Psoas muscle (tissue), 8 donors: Measurements from ENCODE around the gene FSTL5. TPM values are rescaled to one million over a fixed set of nuclear protein-coding genes. Genes with fewer than 3 reads are reported as not detected.

Experiments
- ATAC-seq, 4 donors: fragments of 200-7000 bp; cut with Tn5 transposase; one replicate each; pipeline ENCODE4 v1.9.1; 2020; ENCODE audit warnings: moderate library complexity in 3 of 4, mild to moderate bottlenecking in 2 of 4
- DNase-seq, 2 donors: peaks; one replicate each; pipeline ENCODE4 v3.0.0-alpha.2; 2020
- H3K27ac ChIP-seq: fragments of 200-600 bp; one replicate; pipeline ENCODE4 v1.8.0; 2022
- H3K27me3 ChIP-seq, 3 donors: fragments of 200-600 bp in 1 of 3; one replicate each; pipeline versions ENCODE4 v1.6.1 to v1.8.0; 2013 to 2022; ENCODE audit warnings: low read length in 2 of 3, mild to moderate bottlenecking in 2 of 3, moderate library complexity in 1 of 3; ENCODE audit not compliant: insufficient read depth in 3 of 3
- H3K36me3 ChIP-seq, 2 donors: fragments of 200-600 bp in 1 of 2; one replicate each; pipeline versions ENCODE4 v1.6.1 to v1.8.0; 2013 to 2022; ENCODE audit warnings: low read depth in 1 of 2, mild to moderate bottlenecking in 1 of 2, moderate library complexity in 1 of 2; ENCODE audit not compliant: insufficient read depth in 1 of 2
- H3K4me1 ChIP-seq: fragments of 200-600 bp; one replicate; pipeline ENCODE4 v1.8.0; 2022
- H3K4me3 ChIP-seq: fragments of 200-600 bp; one replicate; pipeline ENCODE4 v1.8.0; 2022; ENCODE audit warnings: mild to moderate bottlenecking
- H3K9me3 ChIP-seq: fragments of 200-600 bp; one replicate; pipeline ENCODE4 v1.8.0; 2022
- CTCF ChIP-seq: fragments of 200-600 bp; IDR thresholded peaks from one replicate; pipeline ENCODE4 v1.8.0; 2022; ENCODE audit warnings: antibody characterized with exemption
- WGBS, 3 donors: extraction: QIAGEN DNeasy Blood & Tissue Kit; methylation state at CpG; one replicate each; pipeline versions ENCODE4 v1.1.6 to v1.1.7; 2013; 5-methylcytosine and 5-hydroxymethylcytosine counted together
- intact Hi-C, 2 donors: fragments of 100-400 bp; cut with DNase I; formaldehyde crosslinking; loops; one replicate each; pipeline versions ENCODE4 v1.11.0 to v1.14.2; 2022
- polyA plus RNA-seq, 3 donors: library from polyadenylated mRNA; stranded (reverse); fragments of 200-250 nt; gene quantifications; one replicate each; pipeline ENCODE4 v1.2.3, GENCODE V29; 2013
- total RNA-seq, 4 donors: library from RNA; stranded (reverse); fragmentation: NEBNext Ultra II Directional in 2 of 4; extraction: Animal tissue kit (Norgen Biotek cat#: 25700) in 2 of 4; gene quantifications; one replicate each; pipeline versions ENCODE4 v1.2.1 to v1.2.4, GENCODE V29; 2021 to 2023
- donor health status: healthy with polysubstance abuse.
- donor health status: DM: no; HTN: no; CAD: no; lungs with moderate emphysema.
- donor health status: Bipolar disorder and iron deficiency.
- donor health status: healthy.
- donor health status: DM: yes; HTN: yes; CAD: no.
- donor health status: DM: no; HTN: no; CAD: no.
- donor health status: DM: no; HTN: no; CAD: no.
- donor health status: DM: yes; HTN: yes; CAD: no.

Gene FSTL5
- total and polyA plus RNA-seq, 7 donors: 0.01 TPM; not detected in 4

- Histone ChIP-seq H3K27ac (no peak overlapping the region), H3K4me1 (no peaks in the 10 kb centered on the region), H3K4me3 (no peak overlapping the region), H3K27me3 (no peaks in the 10 kb centered on the region), H3K36me3 (no peaks in the 10 kb centered on the region), H3K9me3 (no peaks in the 10 kb centered on the region)
- ATAC-seq: no peak
- intact Hi-C loops: no loop called here
- no peak for DNase-seq
- TF ChIP-seq CTCF: no peak
These were observed 12.4 kb downstream of the FSTL5 start for GRCh38 chr4:162151386-162151785.

GRCh38 chr4:162149644-162150043 lies 14.2 kb downstream of the FSTL5 start:
- no peak for ATAC-seq
- 69 to 73% (median 71%) methylated on average over 2 of the region's 2 CpGs for WGBS, 3 donors
- TF ChIP-seq CTCF: no peak
- Histone ChIP-seq H3K27ac (no peak overlapping the region), H3K4me3 (no peak overlapping the region), H3K36me3 (no peaks in the 10 kb centered on the region), H3K9me3 (no peaks in the 10 kb centered on the region), H3K27me3 (no peaks in the 10 kb centered on the region), H3K4me1 (no peaks in the 10 kb centered on the region)
- no peak for DNase-seq
- intact Hi-C loops: no loop called here

GRCh38 chr4:162140051-162140683 lies 23.6 kb downstream of the FSTL5 start:
- Histone ChIP-seq H3K36me3 (no peaks in the 10 kb centered on the region), H3K27me3 (no peaks in the 10 kb centered on the region), H3K9me3 (no peaks in the 10 kb centered on the region), H3K4me1 (no peaks in the 10 kb centered on the region), H3K4me3 (no peak overlapping the region), H3K27ac (no peak overlapping the region)
- no peak for ATAC-seq
- intact Hi-C loops: no loop called here
- DNase-seq: no peak
- no peak for TF ChIP-seq CTCF

GRCh38 chr4:162139412-162139811 lies 24.4 kb downstream of the FSTL5 start:
- TF ChIP-seq CTCF: no peak
- no peak for ATAC-seq
- no peak for DNase-seq
- no peak overlapping the region for H3K27ac ChIP-seq
- H3K4me3 ChIP-seq: no peak overlapping the region
- intact Hi-C loops: no loop called here
- H3K4me1 ChIP-seq: no peaks in the 10 kb centered on the region
- no peaks in the 10 kb centered on the region for H3K36me3 ChIP-seq
- H3K27me3 ChIP-seq: no peaks in the 10 kb centered on the region
- 71 to 79% (median 76%) methylated on average over 2 of the region's 2 CpGs for WGBS, 3 donors
- no peaks in the 10 kb centered on the region for H3K9me3 ChIP-seq

- no peaks in the 10 kb centered on the region for H3K4me1 ChIP-seq
- no peaks in the 10 kb centered on the region for H3K36me3 ChIP-seq
- H3K27me3 ChIP-seq: no peaks in the 10 kb centered on the region
- intact Hi-C loops: no loop called here
- H3K27ac ChIP-seq: no peak overlapping the region
- no peak for TF ChIP-seq CTCF
- ATAC-seq (no peak), DNase-seq (no peak)
- 40 to 51% (median 41%) methylated on average over 2 of the region's 2 CpGs for WGBS, 3 donors
- no peak overlapping the region for H3K4me3 ChIP-seq
- no peaks in the 10 kb centered on the region for H3K9me3 ChIP-seq
These were observed 32.5 kb downstream of the FSTL5 start for GRCh38 chr4:162131256-162131655.
